Measurements from ENCODE around the gene DND1.

GRCh38 chr5:140674211-140674610 lies 835 bp upstream of the DND1 start:
- no peak for TF ChIP-seq CTCF (conservative IDR thresholded peaks at IDR 0.05)
- TF ChIP-seq ZFX (IDR thresholded peaks at IDR 0.05): no peak

Data from C4-2B (cell line).